HG03196 (cell line): ENCODE results near the gene GPR78.

ENCODE experiments used
- ATAC-seq: cut with Tn5 transposase; IDR thresholded peaks from one replicate; pipeline ENCODE4 v1.9.1; 2021; ENCODE audit not compliant: unreplicated experiment

The GPR78 gene

DNA sequence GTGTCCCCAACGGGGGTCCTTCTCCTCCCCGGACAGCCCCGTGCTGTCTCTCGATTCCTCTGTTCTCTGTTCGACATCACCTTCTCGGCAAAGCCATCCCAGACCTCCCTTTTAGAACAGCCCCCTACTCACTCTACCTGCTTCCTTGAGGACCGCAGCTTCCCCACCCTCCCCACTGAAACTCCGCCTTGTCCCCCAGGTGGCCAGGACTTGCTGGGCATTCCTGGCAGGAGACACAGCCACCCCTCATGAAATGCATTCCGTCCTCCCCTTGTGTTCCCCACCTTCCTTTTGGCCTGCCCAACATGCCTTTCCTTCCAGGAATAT, 34.8 kb upstream of the GPR78 start:
- ATAC-seq: no peak

DNA sequence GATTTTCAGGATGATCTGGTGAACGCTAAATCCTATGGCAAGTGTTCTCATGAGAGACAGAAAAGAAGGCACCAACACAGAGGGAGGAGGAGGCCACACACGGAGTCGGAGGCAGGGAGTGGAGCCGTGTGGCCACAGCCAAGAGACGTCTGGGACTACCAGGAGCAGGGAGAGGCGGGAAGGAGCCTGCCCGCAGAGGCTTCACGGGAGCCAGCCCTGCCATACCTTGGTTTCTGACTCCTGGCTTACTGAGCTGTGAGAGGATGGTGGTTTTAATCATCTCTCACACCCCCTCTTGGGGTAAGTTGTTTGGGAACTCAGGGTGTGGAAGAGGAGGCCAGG, 33.5 kb upstream of the GPR78 start:
- no peak for ATAC-seq

DNA sequence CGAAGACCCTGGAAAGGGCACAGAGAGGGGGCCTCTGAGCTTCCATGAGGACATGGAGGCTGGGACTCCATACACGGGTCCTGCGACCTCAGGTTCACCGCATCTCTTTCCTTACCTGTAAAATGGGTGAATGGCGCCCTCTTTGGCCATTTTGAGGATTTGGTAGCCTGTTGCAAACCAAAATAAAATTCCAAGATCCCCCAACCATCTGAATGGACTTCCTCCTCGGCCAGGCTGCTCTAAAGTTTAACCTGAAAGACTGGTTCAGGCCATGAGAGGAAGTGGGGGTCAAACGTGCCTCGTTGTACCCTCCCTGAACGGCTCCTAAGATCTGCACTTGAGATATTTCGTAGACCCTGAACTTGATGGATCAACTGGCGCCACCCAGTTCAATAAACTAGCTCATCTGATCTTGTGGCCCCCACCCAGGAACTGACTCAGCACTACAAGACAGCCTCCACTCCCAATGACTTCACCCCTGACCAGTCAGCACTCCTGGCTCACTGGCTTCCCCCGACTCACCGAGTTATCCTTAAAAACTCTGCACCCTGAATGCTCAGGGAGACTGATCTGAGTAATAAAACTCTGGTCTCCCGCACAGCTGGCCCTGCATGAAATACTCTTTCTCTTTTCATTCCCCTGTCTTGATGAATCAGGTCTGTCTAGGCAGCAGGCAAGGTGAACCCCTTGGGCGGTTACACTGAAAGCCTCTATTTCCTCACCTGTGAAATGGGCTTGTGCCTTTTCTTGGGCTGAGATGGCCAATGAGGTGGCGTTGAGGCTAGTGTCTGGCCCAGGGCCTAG, 32.9 kb upstream of the GPR78 start:
- no peak for ATAC-seq

DNA sequence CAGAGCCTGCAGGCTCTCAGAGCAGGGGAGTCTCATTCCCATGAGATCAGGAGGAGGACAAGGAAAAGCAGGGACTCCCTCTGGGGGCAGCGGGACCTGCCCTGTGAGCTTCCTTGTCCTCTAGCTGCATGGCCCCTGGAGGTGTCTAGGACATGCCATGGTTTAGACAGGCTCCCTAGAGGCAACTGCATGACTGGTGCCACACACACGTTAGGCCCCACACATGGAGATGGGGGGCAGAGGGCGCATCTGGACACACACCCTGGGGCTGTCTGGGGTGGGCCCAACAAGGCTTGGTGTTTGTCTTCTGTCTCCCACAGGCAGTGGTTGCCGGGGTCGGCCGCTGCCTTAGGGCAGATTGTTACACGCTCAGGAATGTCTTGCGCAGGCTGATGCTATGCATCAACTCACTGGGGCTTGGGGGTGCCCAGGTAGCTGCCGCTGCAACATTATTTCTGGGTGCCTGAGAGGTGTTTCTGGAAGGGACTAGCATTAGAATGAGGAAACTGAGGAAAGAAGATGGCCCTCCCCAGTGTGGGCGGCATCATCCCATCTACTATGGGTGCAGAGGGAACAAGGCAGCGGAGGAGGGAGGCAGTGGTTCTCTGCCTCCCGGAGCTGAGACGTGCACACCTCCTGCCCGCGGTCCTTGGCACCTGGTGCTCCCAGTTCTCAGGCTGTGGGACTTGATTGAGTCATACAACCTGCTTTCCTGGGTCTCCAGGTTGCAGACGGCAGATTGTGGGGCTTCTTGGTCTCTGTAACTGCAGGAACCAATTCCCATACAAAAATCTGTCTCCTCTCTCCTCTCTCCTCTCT, 32.1 kb upstream of the GPR78 start:
- ATAC-seq: no peak

DNA sequence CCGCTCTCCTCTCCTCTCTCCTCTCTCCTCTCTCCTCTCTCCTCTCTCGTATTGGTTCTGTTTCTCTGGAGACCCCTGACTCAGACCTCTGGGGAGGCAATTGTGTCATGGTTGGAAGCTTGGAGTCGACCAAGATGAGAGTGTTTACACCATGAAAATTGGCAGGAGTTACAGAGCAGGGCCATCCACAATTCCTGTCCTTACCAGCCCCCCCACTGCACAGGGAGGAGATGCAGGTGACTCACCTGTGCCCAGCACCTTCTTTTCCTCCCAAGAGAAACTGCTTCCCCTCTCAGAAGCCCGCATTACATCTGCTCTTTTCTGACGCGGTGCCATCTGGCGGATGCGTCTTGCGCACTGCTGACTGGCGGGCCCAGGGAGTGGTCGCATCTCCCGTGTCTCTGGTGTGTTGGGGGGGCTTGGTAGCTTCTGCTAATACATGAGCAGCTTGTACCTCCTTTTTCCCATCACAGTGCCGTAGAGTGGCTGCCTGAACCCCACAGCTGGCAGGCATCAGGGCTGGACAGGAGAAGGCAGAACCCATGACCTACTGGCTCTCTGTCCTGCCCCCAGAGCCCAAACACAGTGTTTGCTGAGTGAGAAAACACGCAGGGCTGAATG, 31.4 kb upstream of the GPR78 start:
- no peak for ATAC-seq

DNA sequence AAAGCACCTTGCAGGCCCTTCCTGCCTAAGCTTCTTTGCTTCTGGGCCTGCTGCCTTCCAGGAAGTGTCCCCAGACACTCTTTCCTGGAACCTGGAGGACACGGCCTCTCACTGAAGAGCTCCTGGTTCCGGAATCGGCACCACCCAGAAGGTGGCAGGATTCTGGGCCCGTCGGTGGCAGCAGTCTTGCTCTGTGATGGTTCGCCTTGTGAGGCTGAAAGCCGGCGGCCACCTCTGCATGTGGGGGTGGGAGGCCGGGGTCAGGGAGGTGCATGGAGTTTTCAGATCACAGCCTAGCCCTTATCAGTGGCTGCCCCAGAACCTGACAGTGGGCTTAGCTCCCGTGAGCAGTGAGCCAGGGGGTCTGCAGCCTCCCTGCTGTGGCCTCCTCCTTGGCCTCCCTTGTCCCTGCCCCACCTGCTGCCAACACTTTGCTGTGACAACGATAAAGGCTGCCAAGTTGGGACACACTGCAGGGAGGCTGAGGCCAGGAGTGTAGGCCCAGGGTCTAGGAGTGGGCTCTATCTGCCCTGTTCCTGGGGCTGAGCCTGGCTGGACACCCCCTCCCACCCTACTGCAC, 30.8 kb upstream of the GPR78 start:
- no peak for ATAC-seq

DNA sequence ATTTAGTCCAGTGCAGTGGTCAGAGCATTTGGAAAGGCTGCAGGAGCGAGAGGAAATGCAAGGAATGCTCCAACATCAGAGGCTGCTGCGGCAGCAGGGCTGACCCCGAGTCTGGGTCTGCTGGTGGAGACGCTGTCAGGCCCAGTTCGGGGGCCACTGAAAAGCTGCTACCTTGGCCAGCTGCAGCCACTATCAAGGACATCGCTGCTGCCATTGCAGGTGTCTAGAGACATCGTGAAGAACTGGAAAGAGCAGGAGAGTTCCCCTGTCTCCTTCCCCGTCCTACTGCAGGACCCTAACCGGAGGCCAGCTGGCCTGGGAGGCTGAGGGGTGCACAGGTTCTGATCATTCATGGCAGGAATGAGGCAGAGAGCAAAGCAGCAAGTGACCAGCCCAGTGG, 29.5 kb upstream of the GPR78 start:
- no peak for ATAC-seq

DNA sequence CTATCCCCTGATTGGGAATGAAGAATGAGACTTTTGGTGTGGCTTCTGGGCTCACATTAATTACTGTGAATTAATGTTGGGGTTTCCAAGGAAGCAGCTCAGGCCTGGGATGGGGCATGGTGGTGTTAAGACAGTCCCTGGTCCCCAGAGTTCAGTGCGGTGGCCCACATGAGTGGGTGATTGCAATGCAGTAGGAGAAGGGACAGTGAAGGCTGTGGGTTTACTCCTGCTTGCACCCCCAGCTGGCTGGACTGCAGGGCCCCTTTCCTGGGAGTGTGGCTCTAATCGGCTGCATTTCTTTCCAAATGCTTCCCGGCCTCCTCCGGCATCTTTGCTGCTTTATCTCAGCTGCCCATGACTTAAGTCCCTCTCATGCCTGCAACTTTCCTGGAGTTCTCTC, 28.2 kb upstream of the GPR78 start:
- ATAC-seq: no peak

DNA sequence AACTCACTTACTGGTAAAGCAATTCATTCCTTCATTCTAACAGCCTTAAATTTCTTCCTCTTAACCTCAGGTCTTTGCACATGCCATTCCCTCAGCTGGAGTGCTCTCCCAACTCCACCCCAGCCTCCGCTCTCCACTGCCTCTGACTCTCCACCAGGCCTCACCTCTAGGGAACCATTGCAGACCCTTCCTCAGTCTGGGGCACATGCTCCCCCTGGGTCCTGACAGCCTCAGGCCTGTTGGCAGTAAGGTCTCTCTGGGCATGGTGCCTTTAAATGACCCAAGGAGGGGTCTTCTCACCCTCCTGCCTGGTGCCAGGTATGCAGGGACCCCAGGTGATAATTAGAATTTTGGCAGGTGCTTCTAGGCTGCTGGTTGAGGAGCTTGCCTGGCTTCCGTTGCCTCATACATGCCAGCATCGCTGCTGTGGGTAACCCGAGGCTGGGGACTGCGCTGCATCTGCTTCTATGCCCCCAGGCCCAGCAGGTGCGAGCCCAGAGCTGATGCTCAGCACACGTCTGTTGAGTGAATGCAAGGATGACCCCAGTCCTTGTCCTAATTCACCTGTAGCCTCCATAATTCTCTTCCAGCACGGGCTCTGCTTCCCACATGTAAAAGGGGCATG, 27.5 kb upstream of the GPR78 start:
- ATAC-seq: no peak

DNA sequence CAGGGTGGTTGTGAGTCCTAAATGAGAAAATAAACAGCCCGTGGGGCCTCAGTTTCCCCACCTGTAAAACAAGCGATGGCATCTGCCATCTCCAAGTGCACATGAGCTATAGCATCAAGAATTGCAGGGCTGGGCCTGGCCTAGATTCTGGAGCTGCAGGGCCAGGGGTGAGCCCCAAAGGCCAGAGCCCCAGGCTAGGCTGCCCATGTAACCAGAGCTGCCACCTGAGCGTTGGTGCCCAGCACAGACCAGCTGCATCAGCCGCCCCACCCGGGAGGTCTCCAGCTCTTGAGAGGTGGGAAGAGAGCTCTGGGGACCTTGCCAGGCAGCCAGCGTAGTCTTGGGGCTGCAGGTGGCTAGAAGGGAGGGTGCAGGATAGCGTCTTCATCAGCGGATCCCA, 27.0 kb upstream of the GPR78 start:
- ATAC-seq: no peak

DNA sequence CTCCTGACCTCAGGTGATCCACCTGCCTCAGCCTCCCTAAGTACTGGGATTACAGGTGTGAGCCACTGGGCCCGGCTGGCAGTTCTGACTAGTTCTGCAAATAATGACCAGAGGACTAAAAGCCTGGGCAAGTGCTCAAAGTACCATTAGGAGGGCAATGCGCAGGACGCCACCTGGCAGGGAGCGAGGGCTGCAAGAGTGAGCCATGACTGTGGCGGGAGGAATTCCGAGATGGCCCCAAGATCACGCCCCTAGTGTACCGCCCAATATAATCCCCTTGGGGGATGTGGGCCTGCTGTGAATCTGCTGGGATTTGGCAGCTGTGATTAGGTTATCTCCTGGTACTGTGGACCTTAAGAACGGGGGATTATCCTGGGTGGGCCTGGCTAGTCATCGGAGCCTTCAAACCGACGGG, 26.2 kb upstream of the GPR78 start:
- ATAC-seq: no peak

DNA sequence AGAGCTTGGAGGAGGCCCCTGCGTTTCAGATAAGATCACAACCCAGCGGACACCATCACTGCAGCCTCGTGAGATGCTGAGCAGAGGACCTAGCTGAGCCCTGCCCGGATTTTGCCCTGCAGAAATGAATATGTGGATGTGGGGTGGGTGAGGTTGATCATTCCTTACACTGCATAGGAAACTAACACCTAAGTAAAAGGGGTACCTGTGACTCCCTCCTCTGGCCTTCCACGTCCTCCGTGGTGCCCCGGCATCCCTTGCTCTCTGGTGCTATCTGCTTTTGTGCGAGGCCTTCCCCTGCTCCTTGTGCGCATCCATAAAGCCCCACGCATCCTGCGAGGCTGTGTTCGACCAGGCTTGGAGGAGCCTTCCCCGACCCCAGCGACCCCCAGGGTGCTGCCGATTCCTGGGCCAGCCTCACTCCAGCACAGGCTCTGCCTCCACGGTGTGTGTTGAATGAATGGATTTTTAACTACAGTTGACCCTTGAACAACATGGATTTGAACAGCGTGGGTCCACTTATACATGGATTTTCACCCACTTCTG, 25.6 kb upstream of the GPR78 start:
- ATAC-seq: no peak

DNA sequence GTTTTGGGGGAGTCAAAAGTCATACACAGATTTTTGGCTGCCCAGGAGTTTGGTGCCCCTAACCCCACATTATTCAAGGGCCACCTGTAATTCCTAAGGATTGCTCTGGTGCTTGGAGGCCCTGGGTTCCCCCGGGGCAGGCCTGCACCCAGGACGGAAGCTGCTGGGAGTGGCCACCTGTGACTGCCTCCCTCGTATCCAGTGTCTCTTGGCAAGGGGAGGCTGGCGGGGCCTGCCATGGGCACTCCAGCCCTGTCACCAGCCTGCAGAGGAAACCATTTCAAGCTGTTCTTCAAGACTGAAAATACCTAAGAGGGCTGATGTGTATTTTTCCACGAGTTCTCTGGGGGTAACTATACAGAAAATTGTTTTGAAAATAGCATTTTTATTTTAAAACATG, 24.5 kb upstream of the GPR78 start:
- ATAC-seq: no peak

DNA sequence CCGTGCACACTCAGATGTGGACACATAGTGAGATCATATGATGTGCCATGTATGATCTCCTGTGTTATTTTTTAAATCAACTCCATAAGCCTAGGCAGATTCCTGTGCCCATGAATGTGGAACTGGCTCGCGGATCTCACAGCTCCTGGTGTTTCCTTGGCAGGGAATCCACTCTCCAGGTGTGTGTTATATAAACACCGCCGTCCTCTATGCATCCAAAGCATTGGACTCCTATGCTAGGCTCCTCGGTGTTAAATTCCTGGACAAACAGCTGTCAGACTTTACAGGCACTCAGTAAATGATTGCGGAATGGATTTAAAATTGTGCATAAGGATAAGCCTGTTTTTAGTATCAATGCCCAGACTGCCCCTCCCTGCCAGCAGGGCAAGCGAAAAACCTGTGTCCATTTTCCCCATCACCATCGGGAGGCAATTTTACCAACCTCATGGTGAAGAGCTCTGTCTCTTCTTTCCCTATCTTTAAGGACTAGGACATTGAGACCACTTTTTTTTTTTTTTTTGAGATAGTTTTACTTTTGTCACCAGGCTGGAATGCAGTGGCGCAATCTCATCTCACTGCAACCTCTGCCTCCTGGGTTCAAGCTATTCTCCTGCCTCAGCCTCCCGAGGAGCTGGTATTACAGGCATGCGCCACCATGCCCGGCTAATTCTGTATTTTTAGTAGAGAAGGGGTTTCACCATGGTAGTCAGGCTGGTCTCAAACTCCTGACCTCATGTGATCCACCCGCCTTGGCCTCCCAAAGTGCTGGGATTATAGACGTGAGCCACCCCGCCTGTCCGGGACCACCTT, 23.6 kb upstream of the GPR78 start:
- ATAC-seq: no peak

DNA sequence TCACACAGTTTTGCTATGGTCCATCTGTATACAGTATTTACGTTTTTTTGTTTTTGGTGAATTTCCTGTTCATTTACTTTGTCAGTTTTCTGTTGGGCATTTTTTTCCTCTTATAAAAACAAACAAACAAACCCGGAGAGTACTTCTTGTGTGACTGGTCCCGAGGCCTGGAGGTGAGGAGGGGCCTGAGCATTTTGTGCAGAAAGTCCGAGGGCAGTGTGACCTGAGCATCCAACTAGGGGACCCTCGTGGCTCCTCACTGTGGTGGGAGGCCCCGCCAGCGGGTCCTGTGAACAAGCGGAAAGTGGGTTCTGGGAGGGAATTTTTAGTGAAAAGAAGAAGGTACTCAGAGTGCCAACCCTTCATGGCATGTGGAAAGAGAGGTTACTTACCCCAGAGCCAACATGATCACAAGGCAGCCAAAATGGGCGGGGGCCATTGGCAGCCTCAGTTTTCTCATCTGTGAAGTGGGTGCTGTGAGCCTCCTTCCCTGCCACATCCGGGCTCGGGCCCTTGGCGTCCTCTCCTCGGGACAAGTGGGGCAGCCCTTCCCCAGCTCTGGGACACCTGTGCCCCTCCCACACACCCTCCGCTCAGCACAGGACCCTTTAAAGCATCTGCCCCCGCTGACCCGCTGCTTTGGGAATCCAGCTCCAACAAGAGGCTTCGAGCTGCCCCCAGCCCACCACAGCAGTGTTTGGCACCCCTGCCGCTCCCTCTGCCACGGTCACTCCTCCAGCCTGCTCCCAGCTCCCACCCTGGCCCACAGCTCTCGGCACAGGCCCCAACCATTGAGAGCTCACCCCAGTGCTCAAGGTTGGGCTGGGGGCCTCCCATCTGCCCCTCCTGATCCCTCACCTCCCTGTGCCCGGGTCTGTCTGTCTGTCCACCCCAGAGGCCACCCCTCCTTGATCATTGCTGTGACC, 22.8 kb upstream of the GPR78 start:
- no peak for ATAC-seq

DNA sequence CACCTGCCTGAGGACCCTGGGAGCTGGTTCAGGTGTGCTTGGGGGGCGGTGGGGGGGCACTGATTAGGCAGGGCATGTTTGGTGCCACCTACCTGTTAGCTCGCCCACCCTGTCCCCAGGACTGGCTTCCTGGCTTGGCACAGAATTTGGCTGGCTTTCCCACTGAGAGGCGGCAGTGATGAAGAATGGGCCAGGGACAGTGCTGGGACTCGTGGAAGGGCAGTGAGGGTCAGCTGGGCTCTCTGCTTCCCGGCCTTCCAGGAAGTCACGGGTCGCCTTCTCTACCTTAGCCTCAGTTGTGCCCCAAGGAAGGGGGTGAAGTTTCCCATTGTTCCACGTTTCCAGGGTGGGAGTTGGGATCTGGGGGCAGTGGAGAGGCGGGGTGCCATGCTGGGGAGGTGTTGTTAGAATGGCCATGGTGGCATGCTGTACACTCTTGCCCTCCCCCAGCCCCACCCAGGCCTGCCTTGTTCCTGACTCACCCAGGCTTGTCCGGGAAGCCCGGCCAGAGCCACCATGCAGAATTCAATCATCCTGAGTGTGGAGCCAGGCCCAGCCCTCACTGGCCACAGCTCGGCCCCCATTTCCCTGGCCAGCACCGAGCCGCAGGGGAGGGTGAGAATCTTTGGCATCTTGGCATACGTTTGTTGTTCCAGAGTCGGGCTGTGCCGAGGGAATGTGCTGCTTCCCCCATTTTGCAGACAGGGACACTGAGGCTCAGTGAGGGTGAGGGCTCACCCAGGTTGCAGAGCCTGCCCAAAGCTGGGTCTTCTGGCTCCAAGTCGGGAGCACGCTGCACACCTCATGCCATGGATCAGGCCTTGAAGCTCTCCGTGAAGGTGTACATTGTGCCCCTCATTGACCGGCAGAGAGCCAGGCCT, 21.9 kb upstream of the GPR78 start:
- no peak for ATAC-seq

DNA sequence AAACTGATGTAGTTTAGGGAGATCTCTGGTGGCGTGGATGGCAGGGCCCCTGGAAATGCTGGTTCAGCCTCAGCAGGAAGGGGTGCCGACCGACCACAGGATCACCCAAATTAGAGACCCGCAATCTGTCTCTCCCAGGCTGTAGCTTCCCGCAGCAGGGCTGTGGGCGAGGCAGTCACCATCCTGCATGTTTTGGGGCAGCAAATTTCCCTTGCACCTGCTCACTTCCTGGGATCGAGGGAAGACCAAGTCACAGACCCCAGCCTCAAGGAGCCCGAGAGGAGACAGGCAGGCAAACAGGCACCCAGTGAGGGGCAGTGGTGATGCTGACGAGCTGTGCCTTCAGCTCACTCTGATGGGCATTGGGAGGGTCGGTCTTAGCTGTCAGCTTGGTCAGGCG, 21.2 kb upstream of the GPR78 start:
- ATAC-seq: no peak

DNA sequence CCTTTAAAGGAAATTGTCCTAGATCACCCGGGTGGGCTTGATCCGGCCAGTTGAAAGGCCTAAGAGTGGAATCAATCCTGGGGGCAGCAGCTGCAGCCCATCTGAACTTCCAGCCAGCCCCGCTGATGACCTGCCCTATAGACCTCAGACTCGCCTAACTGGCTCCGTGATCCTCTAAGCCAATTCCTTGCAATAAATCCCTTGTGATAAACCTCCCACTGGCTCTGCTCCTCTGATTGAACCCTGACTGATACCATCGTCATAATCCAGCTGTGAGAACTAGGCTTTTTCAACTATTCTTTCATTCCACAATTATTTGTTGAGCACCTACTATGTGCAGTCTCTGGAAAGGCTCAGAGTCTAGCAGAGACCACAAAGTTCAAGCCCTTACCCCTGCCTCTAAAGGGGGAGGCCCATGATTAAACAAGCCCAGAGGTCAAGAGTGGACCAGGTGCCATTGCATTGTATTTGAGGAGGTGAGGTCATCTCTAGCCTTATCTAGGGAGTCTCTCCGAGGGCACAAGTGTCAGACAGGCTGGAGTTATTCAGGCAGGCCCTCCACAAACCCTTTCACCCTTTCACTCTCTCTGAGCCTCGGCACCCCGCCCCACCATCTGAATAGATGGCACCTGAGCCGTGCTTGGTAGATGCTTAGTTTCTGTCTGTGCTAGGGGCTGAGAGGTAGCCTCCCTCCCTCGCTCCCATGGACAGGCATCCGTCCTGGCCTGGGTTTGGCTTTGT, 20.5 kb upstream of the GPR78 start:
- no peak for ATAC-seq
